8988T (cell line): ENCODE data around the gene KDM2B.

Experiments used
- DNase-seq: peaks from one replicate; pipeline ENCODE4 v3.0.0; 2011

The KDM2B gene

GRCh38 chr12:121453629-121454028 lies 127.2 kb downstream of the KDM2B start:
- no peak for DNase-seq

- DNase-seq: no peak
Measured at GRCh38 chr12:121452985-121453360, 127.8 kb downstream of the KDM2B start.

GRCh38 chr12:121452340-121452984 lies 128.4 kb downstream of the KDM2B start:
- DNase-seq: no peak

GRCh38 chr12:121451961-121452339 lies 128.9 kb downstream of the KDM2B start:
- no peak for DNase-seq

- DNase-seq: no peak
Measured at GRCh38 chr12:121448771-121449315, 132.0 kb downstream of the KDM2B start.

- no peak for DNase-seq
Measured at GRCh38 chr12:121446750-121447149, 134.1 kb downstream of the KDM2B start.

GRCh38 chr12:121444842-121445202 lies 136.0 kb downstream of the KDM2B start:
- DNase-seq: no peak

- no peak for DNase-seq
Measured at GRCh38 chr12:121443911-121444841, 136.6 kb downstream of the KDM2B start.

- peak; percentile 98 for DNase-seq
Measured at GRCh38 chr12:121443193-121443870, 137.5 kb downstream of the KDM2B start.

GRCh38 chr12:121442028-121442948 lies 138.5 kb downstream of the KDM2B start:
- DNase-seq: no peak

GRCh38 chr12:121441555-121441954 lies 139.3 kb downstream of the KDM2B start:
- peak; percentile 59 for DNase-seq

- no peak for DNase-seq
Measured at GRCh38 chr12:121440768-121441167, 140.1 kb downstream of the KDM2B start.

GRCh38 chr12:121439715-121440114 lies 141.1 kb downstream of the KDM2B start:
- no peak for DNase-seq

GRCh38 chr12:121438905-121439304 lies 141.9 kb downstream of the KDM2B start:
- no peak for DNase-seq

- no peak for DNase-seq
Measured at GRCh38 chr12:121436706-121437105, 144.1 kb downstream of the KDM2B start.

- no peak for DNase-seq
Measured at GRCh38 chr12:121432740-121433480, 147.9 kb downstream of the KDM2B start.

GRCh38 chr12:121430833-121431415 lies 149.9 kb downstream of the KDM2B start:
- no peak for DNase-seq

- DNase-seq: no peak
Measured at GRCh38 chr12:121428883-121429282, 151.9 kb downstream of the KDM2B start.

GRCh38 chr12:121427556-121428050 lies 153.2 kb downstream of the KDM2B start:
- no peak for DNase-seq

GRCh38 chr12:121424624-121424975 lies 156.2 kb downstream of the KDM2B start:
- DNase-seq: no peak
